ENCODE results near the gene NPBWR2. TPM values are rescaled to one million over a fixed set of nuclear protein-coding genes. Genes with fewer than 3 reads are reported as not detected.

Gene NPBWR2
- polyA plus RNA-seq, 1 donor (not counting 4 experiments of a cell fraction or from before 2014, with no cell fraction given), result not detected

- Histone ChIP-seq H3K27ac (ENCODE audit: control insufficient read depth, insufficient read depth, low read length) (no peak overlapping the region), H2AFZ (ENCODE audit: control insufficient read depth, low read length) (no peak overlapping the region), H3K9me1 (ENCODE audit: control insufficient read depth, extremely low read depth, insufficient read depth, low read length) (no peaks in the 10 kb centered on the region), H3K27me3 (ENCODE audit: control insufficient read depth, extremely low read depth, insufficient read depth, low read length) (peaks cover 40% of the 10 kb centered on the region), H3K36me3 (ENCODE audit: control insufficient read depth in 2 of 2, extremely low read depth in 1 of 2, insufficient read depth in 2 of 2, low read length in 2 of 2) (no peaks in the 10 kb centered on the region), H3K4me3 (ENCODE audit: control insufficient read depth in 2 of 3, extremely low read depth in 1 of 3, insufficient read depth in 2 of 3, low read depth in 1 of 3, low read length in 3 of 3) (no peak overlapping the region), H3K79me2 (ENCODE audit: control insufficient read depth, insufficient read depth, low read length) (no peaks in the 10 kb centered on the region), H3K9ac (ENCODE audit: control insufficient read depth, extremely low read depth, insufficient read depth, low read length) (no peak overlapping the region), H3K4me1 (ENCODE audit: control insufficient read depth, extremely low read depth, insufficient read depth, low read length) (no peaks in the 10 kb centered on the region), H3K4me2 (ENCODE audit: control insufficient read depth, extremely low read depth, insufficient read depth, low read depth, low read length) (no peak overlapping the region), H3K9me3 (ENCODE audit: control insufficient read depth, low read depth, low read length) (no peaks in the 10 kb centered on the region), H4K20me1 (ENCODE audit: control insufficient read depth, extremely low read depth, insufficient read depth, low read length) (no peaks in the 10 kb centered on the region)
- no peak for TF ChIP-seq EZH2 (IDR thresholded peaks at IDR 0.05; ENCODE audit: low read length)
- TF ChIP-seq CTCF (optimal IDR thresholded peaks at IDR 0.05 in 1 of 3, IDR thresholded peaks at IDR 0.05 in 1 of 3, conservative IDR thresholded peaks at IDR 0.05 in 1 of 3; ENCODE audit: extremely low read depth in 1 of 3, insufficient read depth in 2 of 3, low read length in 3 of 3), result no peak
- no peak for DNase-seq (ENCODE audit: low read depth, low spot score)
- dilution Hi-C loops (cut with MboI; ENCODE audit: extremely low pct_ligation_motif_present, low sequenced_read_pairs), result no loop called here
- no peak for FAIRE-seq
Measured at GRCh38 chr20:64103871-64104666, 3.3 kb downstream of the NPBWR2 start.

- Histone ChIP-seq H3K4me1 (ENCODE audit: control insufficient read depth, extremely low read depth, insufficient read depth, low read length) (no peaks in the 10 kb centered on the region), H3K9me3 (ENCODE audit: control insufficient read depth, low read depth, low read length) (no peaks in the 10 kb centered on the region), H3K9me1 (ENCODE audit: control insufficient read depth, extremely low read depth, insufficient read depth, low read length) (no peaks in the 10 kb centered on the region), H3K36me3 (ENCODE audit: control insufficient read depth in 2 of 2, extremely low read depth in 1 of 2, insufficient read depth in 2 of 2, low read length in 2 of 2) (no peaks in the 10 kb centered on the region), H3K4me3 (ENCODE audit: control insufficient read depth in 2 of 3, extremely low read depth in 1 of 3, insufficient read depth in 2 of 3, low read depth in 1 of 3, low read length in 3 of 3) (no peak overlapping the region), H4K20me1 (ENCODE audit: control insufficient read depth, extremely low read depth, insufficient read depth, low read length) (no peaks in the 10 kb centered on the region), H3K4me2 (ENCODE audit: control insufficient read depth, extremely low read depth, insufficient read depth, low read depth, low read length) (no peak overlapping the region), H3K27me3 (ENCODE audit: control insufficient read depth, extremely low read depth, insufficient read depth, low read length) (peaks cover 40% of the 10 kb centered on the region), H3K9ac (ENCODE audit: control insufficient read depth, extremely low read depth, insufficient read depth, low read length) (no peak overlapping the region), H2AFZ (ENCODE audit: control insufficient read depth, low read length) (no peak overlapping the region), H3K27ac (ENCODE audit: control insufficient read depth, insufficient read depth, low read length) (no peak overlapping the region), H3K79me2 (ENCODE audit: control insufficient read depth, insufficient read depth, low read length) (no peaks in the 10 kb centered on the region)
- TF ChIP-seq CTCF (optimal IDR thresholded peaks at IDR 0.05 in 1 of 3, IDR thresholded peaks at IDR 0.05 in 1 of 3, conservative IDR thresholded peaks at IDR 0.05 in 1 of 3; ENCODE audit: extremely low read depth in 1 of 3, insufficient read depth in 2 of 3, low read length in 3 of 3) (no peak), EZH2 (IDR thresholded peaks at IDR 0.05; ENCODE audit: low read length) (peak; percentile 78)
- FAIRE-seq, result no peak
- dilution Hi-C loops (cut with MboI; ENCODE audit: extremely low pct_ligation_motif_present, low sequenced_read_pairs), result no loop called here
- DNase-seq (ENCODE audit: low read depth, low spot score), result no peak
Measured at GRCh38 chr20:64102647-64103354, 4.6 kb downstream of the NPBWR2 start.

Measured in keratinocyte (primary cell).